Left lung (tissue), 10 donors: Measurements from ENCODE around the gene ATP6V1F. TPM values are rescaled to one million over a fixed set of nuclear protein-coding genes. Genes with fewer than 3 reads are reported as not detected.
A peak's percentile ranks its signal among the peaks of the same experiment; 100 is the strongest.

Experiments used
- ATAC-seq: fragments of 200-7000 bp; cut with Tn5 transposase; one replicate; pipeline ENCODE4 v1.9.1; 2020; ENCODE audit warnings: moderate library complexity
- DNase-seq, 4 donors: peaks; one replicate each; pipeline ENCODE4 v3.0.0-alpha.2; 2013 to 2020
- H3K27ac ChIP-seq, 2 donors: fragments of 200-600 bp; sonication (generic) in 1 of 2; one replicate each; pipeline versions ENCODE4 v1.5.0 to v1.8.0; 2020 to 2021
- H3K27me3 ChIP-seq, 2 donors: fragments of 200-600 bp; sonication (generic) in 1 of 2; one replicate each; pipeline versions ENCODE4 v1.5.0 to v1.8.0; 2020 to 2021
- H3K36me3 ChIP-seq, 2 donors: fragments of 200-600 bp; sonication (generic) in 1 of 2; one replicate each; pipeline versions ENCODE4 v1.5.0 to v1.8.0; 2020 to 2021
- H3K4me1 ChIP-seq, 2 donors: fragments of 200-600 bp; one replicate each; pipeline ENCODE4 v1.8.0; 2021
- H3K4me3 ChIP-seq, 2 donors: fragments of 200-600 bp; sonication (generic) in 1 of 2; one replicate each; pipeline versions ENCODE4 v1.5.0 to v1.8.0; 2020 to 2021; ENCODE audit warnings: mild to moderate bottlenecking in 1 of 2
- H3K9me3 ChIP-seq, 2 donors: fragments of 200-600 bp; sonication (generic) in 1 of 2; one replicate each; pipeline versions ENCODE4 v1.5.0 to v1.8.0; 2020 to 2021
- CTCF ChIP-seq, 2 donors: fragments of 200-600 bp; sonication (generic) in 1 of 2; IDR thresholded peaks; one replicate each; pipeline versions ENCODE4 v1.5.0 to v1.8.0; 2021; ENCODE audit warnings: antibody characterized with exemption in 2 of 2
- intact Hi-C, 2 donors: fragments of 100-400 bp; cut with DNase I; formaldehyde crosslinking; loops; one replicate each; pipeline versions ENCODE4 v1.11.2 to v1.14.2; 2022
- polyA plus RNA-seq, 6 donors: library from polyadenylated mRNA; unstranded; fragments of 120-200 nt; gene quantifications; one replicate each; pipeline ENCODE4 v1.2.1, GENCODE V29; 2013; ENCODE audit not compliant: insufficient read length in 6 of 6
- total RNA-seq, 2 donors: library from RNA; stranded (reverse); fragmentation: NEBNext Ultra II Directional; extraction: Animal tissue kit (Norgen Biotek cat#: 25700); gene quantifications; one replicate each; pipeline ENCODE4 v1.2.1, GENCODE V29; 2021
- donor health status: DM: no; HTN: yes; CAD: no.
- donor health status: DM: no; HTN: no; CAD: no.

Gene ATP6V1F
- total and polyA plus RNA-seq, 8 donors: 106 to 200 (median 111) TPM

GRCh38 chr7:128835790-128836641 is 26.6 kb upstream of the ATP6V1F start:
- DNase-seq (peak in 1 of 4 donors; percentile 76), ATAC-seq (no peak)
- H3K27me3 ChIP-seq: peaks cover 4 to 32% of the 10 kb centered on the region in 2 donors
- H3K9me3 ChIP-seq: no peaks in the 10 kb centered on the region
- peaks cover 5 to 16% of the 10 kb centered on the region in 2 donors for H3K4me1 ChIP-seq
- intact Hi-C loops: no loop called here
- no peak for TF ChIP-seq CTCF (IDR thresholded peaks at IDR 0.05)
- no peak overlapping the region for H3K4me3 ChIP-seq
- no peaks in the 10 kb centered on the region for H3K36me3 ChIP-seq
- no peak overlapping the region for H3K27ac ChIP-seq

- Histone ChIP-seq H3K27ac (no peak overlapping the region), H3K9me3 (no peaks in the 10 kb centered on the region), H3K27me3 (peaks cover 0 to 24% of the 10 kb centered on the region in 2 donors), H3K4me1 (peaks cover 5 to 8% of the 10 kb centered on the region in 2 donors), H3K36me3 (no peaks in the 10 kb centered on the region), H3K4me3 (no peak overlapping the region)
- ATAC-seq: no peak
- peak in 1 of 4 donors; percentile 65 for DNase-seq
- no peak for TF ChIP-seq CTCF (IDR thresholded peaks at IDR 0.05)
- intact Hi-C loops: no loop called here
Measured at GRCh38 chr7:128836729-128837348, 25.8 kb upstream of the ATP6V1F start.

GRCh38 chr7:128837521-128837921 is 25.1 kb upstream of the ATP6V1F start:
- no peak overlapping the region for H3K27ac ChIP-seq
- no peaks in the 10 kb centered on the region for H3K9me3 ChIP-seq
- intact Hi-C loops: no loop called here
- H3K27me3 ChIP-seq: peaks cover 0 to 17% of the 10 kb centered on the region in 2 donors
- peaks cover 1 to 3% of the 10 kb centered on the region in 2 donors for H3K4me1 ChIP-seq
- H3K4me3 ChIP-seq: no peak overlapping the region
- DNase-seq (peak in 1 of 4 donors; percentile 63), ATAC-seq (no peak)
- no peaks in the 10 kb centered on the region for H3K36me3 ChIP-seq
- no peak for TF ChIP-seq CTCF (IDR thresholded peaks at IDR 0.05)

GRCh38 chr7:128838109-128838779 is 24.4 kb upstream of the ATP6V1F start:
- no peak for TF ChIP-seq CTCF (IDR thresholded peaks at IDR 0.05)
- intact Hi-C loops: no loop called here
- Histone ChIP-seq H3K9me3 (no peaks in the 10 kb centered on the region), H3K4me3 (no peak overlapping the region), H3K4me1 (no peaks in the 10 kb centered on the region), H3K36me3 (no peaks in the 10 kb centered on the region), H3K27ac (no peak overlapping the region), H3K27me3 (peaks cover 0 to 9% of the 10 kb centered on the region in 2 donors)
- ATAC-seq (no peak), DNase-seq (peak in 1 of 4 donors; percentile 71)
